Endothelial cell of umbilical vein (primary cell): ENCODE data around the gene TM9SF3. TPM values are rescaled to one million over a fixed set of nuclear protein-coding genes. Genes with fewer than 3 reads are reported as not detected.

Experiments used
- BruUV-seq: library from RNA; stranded (reverse); fragments of 400-500 nt; replicated peaks from 2 replicates; lab custom pipeline; 2021; lab: Mats Ljungman, UMichigan
- CTCF ChIA-PET: fragments of 300-600, 350-600 bp; sonication (Branson Sonifier 250); formaldehyde crosslinking; loops from one replicate; lab custom pipeline; 2021; ENCODE audit warnings: antibody characterized with exemption, inconsistent platforms; lab: Charles Lee
- POLR2A ChIA-PET: fragments of 300-600, 350-600 bp; sonication (Branson Sonifier 250); formaldehyde crosslinking; loops from one replicate; lab custom pipeline; 2021; ENCODE audit warnings: antibody characterized with exemption, inconsistent platforms; lab: Charles Lee
- DNase-seq: peaks from one replicate; pipeline ENCODE4 v3.0.0-alpha.2; 2011; ENCODE audit warnings: low read depth, low spot score
- FAIRE-seq: peaks from 2 replicates; lab custom pipeline; 2011; peaks lifted over from hg19 to GRCh38; lab: Jason Lieb, UNC
- H2AFZ ChIP-seq: 2 replicates; pipeline ENCODE4 v1.6.0; 2012; ENCODE audit warnings: low read depth, low read length, control low read depth, inconsistent platforms
- H3K27ac ChIP-seq: 2 replicates; pipeline ENCODE4 v1.5.1; 2011; ENCODE audit warnings: low read depth, mild to moderate bottlenecking, control low read depth, low read length, moderate library complexity; ENCODE audit not compliant: insufficient read depth
- H3K27me3 ChIP-seq, 2 experiments: 2 replicates each; pipeline versions ENCODE4 v1.6.0 to v1.6.1; 2011; ENCODE audit warnings: low read length in 2 of 2, mixed read lengths in 1 of 2; ENCODE audit not compliant: control insufficient read depth in 2 of 2, insufficient read depth in 2 of 2
- H3K36me3 ChIP-seq, 2 experiments: 2 replicates in 1 of 2; 3 replicates in 1 of 2; pipeline ENCODE4 v1.5.1; 2011; ENCODE audit warnings: low read length in 2 of 2, mild to moderate bottlenecking in 1 of 2, moderate library complexity in 1 of 2; ENCODE audit not compliant: control insufficient read depth in 2 of 2, insufficient read depth in 2 of 2; ENCODE audit errors: extremely low read depth in 1 of 2
- H3K4me1 ChIP-seq: 3 replicates; pipeline ENCODE4 v1.5.1; 2011; ENCODE audit warnings: mild to moderate bottlenecking, low read length; ENCODE audit not compliant: control insufficient read depth, insufficient read depth; ENCODE audit errors: extremely low read depth
- H3K4me2 ChIP-seq: 2 replicates; pipeline ENCODE4 v1.6.1; 2011; ENCODE audit warnings: low read length, control low read depth, mixed read lengths; ENCODE audit not compliant: insufficient read depth
- H3K4me3 ChIP-seq, 3 experiments: fragments of 200-600 bp in 1 of 3; sonication (generic), shearing (Covaris generic) in 1 of 3; replicated peaks in 1 of 3; 2 replicates each; pipeline ENCODE4 v1.5.1; 2011 to 2016; ENCODE audit warnings: control low read depth in 3 of 3, low read length in 3 of 3, mild to moderate bottlenecking in 2 of 3, inconsistent platforms in 1 of 3, low read depth in 1 of 3, moderate library complexity in 1 of 3; ENCODE audit not compliant: insufficient read depth in 1 of 3
- H3K79me2 ChIP-seq: 2 replicates; pipeline ENCODE4 v1.6.0; 2012; ENCODE audit warnings: low read length, inconsistent platforms; ENCODE audit not compliant: control insufficient read depth, insufficient read depth
- H3K9ac ChIP-seq: replicated peaks from 2 replicates; pipeline ENCODE3; 2011; ENCODE audit warnings: low read length, control low read depth; ENCODE audit not compliant: insufficient read depth; ENCODE audit errors: extremely low read depth
- H3K9me1 ChIP-seq: replicated peaks from 3 replicates; pipeline ENCODE4 v1.6.0; 2011; ENCODE audit warnings: mild to moderate bottlenecking, low read length; ENCODE audit not compliant: control insufficient read depth, insufficient read depth; ENCODE audit errors: extremely low read depth
- H3K9me3 ChIP-seq: replicated peaks from 2 replicates; pipeline ENCODE4 v1.5.1; 2012; ENCODE audit warnings: low read length, inconsistent platforms; ENCODE audit not compliant: control insufficient read depth, insufficient read depth
- H4K20me1 ChIP-seq: replicated peaks from 2 replicates; pipeline ENCODE3; 2011; ENCODE audit warnings: mild to moderate bottlenecking, low read length; ENCODE audit not compliant: control insufficient read depth, insufficient read depth; ENCODE audit errors: extremely low read depth
- CTCF ChIP-seq, 2 donors: IDR thresholded peaks; 1 replicate in 1 of 2; 2 replicates in 1 of 2; pipeline ENCODE4 v1.5.1; 2011; ENCODE audit warnings: low read length in 2 of 2, mild to moderate bottlenecking in 2 of 2, moderate library complexity in 2 of 2, control low read depth in 1 of 2, inconsistent platforms in 1 of 2, low read depth in 1 of 2; ENCODE audit not compliant: insufficient read depth in 1 of 2; ENCODE audit errors: extremely low read depth in 1 of 2
- EZH2 ChIP-seq: IDR thresholded peaks from 2 replicates; pipeline ENCODE4 v1.6.1; 2012; ENCODE audit warnings: borderline replicate concordance, low read depth, mild to moderate bottlenecking, moderate library complexity, low read length, inconsistent platforms; ENCODE audit not compliant: severe bottlenecking
- FOS ChIP-seq: IDR thresholded peaks from 2 replicates; pipeline ENCODE4 v1.6.1; 2011; ENCODE audit warnings: mild to moderate bottlenecking, low read length, moderate library complexity, borderline replicate concordance; ENCODE audit not compliant: insufficient read depth
- GATA2 ChIP-seq: IDR thresholded peaks from 2 replicates; pipeline ENCODE4 v1.7.0; 2011; ENCODE audit warnings: low read depth, mild to moderate bottlenecking, moderate library complexity, mixed read lengths, low read length; ENCODE audit not compliant: insufficient read length, insufficient read depth
- POLR2A ChIP-seq: IDR thresholded peaks from 2 replicates; pipeline ENCODE4 v1.6.1; 2012; ENCODE audit warnings: low read depth, mild to moderate bottlenecking, control low read depth, low read length
- POLR2AphosphoS5 ChIP-seq: IDR thresholded peaks from 2 replicates; pipeline ENCODE4 v1.6.1; 2012; ENCODE audit warnings: low read depth, mild to moderate bottlenecking, control low read depth, low read length, moderate library complexity; ENCODE audit not compliant: insufficient read depth
- dilution Hi-C: fragments of 300-500 bp; cut with MboI; formaldehyde crosslinking; loops from one replicate; pipeline ENCODE4 v1.15.0; 2019; ENCODE audit warnings: low sequenced_read_pairs; ENCODE audit not compliant: extremely low pct_ligation_motif_present
- intact Hi-C: fragments of 100-400 bp; cut with micrococcal nuclease; formaldehyde crosslinking; loops from one replicate; pipeline ENCODE4 v1.10.0; 2022
- polyA plus RNA-seq, 4 experiments: library from polyadenylated mRNA; depleted of rRNA in 3 of 4; stranded (reverse) in 3 of 4; unstranded in 1 of 4; fragments of >200 nt; gene quantifications; 2 replicates each; pipeline versions ENCODE4 v1.2.1 to v1.2.3, GENCODE V29; 2011 to 2012; ENCODE audit warnings: missing spikeins in 1 of 4
- total RNA-seq: library from RNA; stranded (reverse); gene quantifications from 2 replicates; pipeline ENCODE4 v1.2.3, GENCODE V29; 2021

Gene TM9SF3
- total and polyA plus RNA-seq, 2 donors (not counting 3 experiments of a cell fraction or from before 2014, with no cell fraction given) = 133 to 144 TPM

- FAIRE-seq (no peak), DNase-seq (peak; percentile 24)
- H3K9ac ChIP-seq = no peak overlapping the region
- intact Hi-C loops (loop anchor here (2.0 kb wide), 2 partner anchors 159 to 181 kb away; no protein-coding TSS in a partner anchor), dilution Hi-C loops (no loop called here)
- H3K79me2 ChIP-seq = peaks cover 56% of the 10 kb centered on the region
- no peak overlapping the region for H3K4me3 ChIP-seq
- H4K20me1 ChIP-seq = no peaks in the 10 kb centered on the region
- peaks cover 10 to 23% of the 10 kb centered on the region in 2 experiments for H3K36me3 ChIP-seq
- no peaks in the 10 kb centered on the region for H3K9me1 ChIP-seq
- no peaks in the 10 kb centered on the region for H3K9me3 ChIP-seq
- no peak overlapping the region for H2AFZ ChIP-seq
- H3K4me1 ChIP-seq = no peaks in the 10 kb centered on the region
- H3K27ac ChIP-seq = no peak overlapping the region
- H3K27me3 ChIP-seq = no peaks in the 10 kb centered on the region
- POLR2A ChIA-PET = no interaction called here
- BruUV-seq = no TSS peak
- CTCF ChIA-PET = interaction anchor here (0.6 to 2.1 kb wide), 11 partner anchors 10 to 469 kb away, joined by 3 to 13 read pairs (median 5); partner anchors contain the start of genes TLL2 and TM9SF3
- no peak overlapping the region for H3K4me2 ChIP-seq
- TF ChIP-seq CTCF (IDR thresholded peaks at IDR 0.05; ENCODE audit: extremely low read depth in 1 of 2, insufficient read depth in 1 of 2, low read depth in 1 of 2, low read length in 2 of 2) (peak; percentile 10 to 20), POLR2AphosphoS5 (no peak)
Measured at GRCh38 chr10:96556003-96556402, 30.8 kb downstream of the TM9SF3 start.

GRCh38 chr10:96555330-96555729 lies 31.5 kb downstream of the TM9SF3 start:
- CTCF ChIA-PET = interaction anchor here (1.0 to 2.1 kb wide), 5 partner anchors 11 to 470 kb away, joined by 4 to 13 read pairs (median 11); no protein-coding TSS in a partner anchor
- dilution Hi-C loops = no loop called here
- POLR2A ChIA-PET = no interaction called here
- Histone ChIP-seq H3K79me2 (peaks cover 53% of the 10 kb centered on the region), H3K27ac (no peak overlapping the region), H3K4me1 (no peaks in the 10 kb centered on the region), H2AFZ (no peak overlapping the region), H3K9me3 (no peaks in the 10 kb centered on the region), H3K27me3 (no peaks in the 10 kb centered on the region), H3K4me3 (no peak overlapping the region), H3K9ac (no peak overlapping the region), H3K9me1 (no peaks in the 10 kb centered on the region), H3K36me3 (peaks cover 10 to 29% of the 10 kb centered on the region in 2 experiments), H3K4me2 (no peak overlapping the region), H4K20me1 (no peaks in the 10 kb centered on the region)
- no peak for DNase-seq
- intact Hi-C loops = no loop called here
- FAIRE-seq = no peak
- BruUV-seq = no TSS peak
- TF ChIP-seq FOS = no peak
- no peak for TF ChIP-seq EZH2
- TF ChIP-seq GATA2 = no peak
- no peak for TF ChIP-seq CTCF (IDR thresholded peaks at IDR 0.05; ENCODE audit: extremely low read depth in 1 of 2, insufficient read depth in 1 of 2, low read depth in 1 of 2, low read length in 2 of 2)
- TF ChIP-seq POLR2A = no peak
- no peak for TF ChIP-seq POLR2AphosphoS5
